HEK293 (cell line): Measurements from ENCODE around the gene VEGFA.

Experiments used
- RBAK ChIP-seq: fragments of 450-650 bp; formaldehyde crosslinking; IDR thresholded peaks from 2 replicates; pipeline ENCODE4 v1.5.1; 2016; ENCODE audit warnings: missing biosample characterization, missing genetic modification characterization
- ZBTB20 ChIP-seq: fragments of 450-650 bp; formaldehyde crosslinking; IDR thresholded peaks from 2 replicates; pipeline ENCODE4 v1.5.1; 2016; ENCODE audit warnings: missing biosample characterization, missing genetic modification characterization
- ZNF112 ChIP-seq: fragments of 450-650 bp; formaldehyde crosslinking; IDR thresholded peaks from 2 replicates; pipeline ENCODE4 v1.5.0; 2017; ENCODE audit warnings: missing biosample characterization, missing genetic modification characterization
- ZNF132 ChIP-seq: fragments of 450-650 bp; formaldehyde crosslinking; IDR thresholded peaks from 2 replicates; pipeline ENCODE4 v1.5.1; 2017; ENCODE audit warnings: missing biosample characterization, missing genetic modification characterization, borderline replicate concordance
- ZNF366 ChIP-seq: fragments of 450-650 bp; formaldehyde crosslinking; conservative IDR thresholded peaks from 2 replicates; pipeline ENCODE4 v1.5.1; 2016; ENCODE audit warnings: missing biosample characterization, missing genetic modification characterization
- ZNF510 ChIP-seq: fragments of 450-650 bp; formaldehyde crosslinking; IDR thresholded peaks from 2 replicates; pipeline ENCODE4 v1.5.1; 2018; ENCODE audit warnings: mild to moderate bottlenecking, missing genetic modification characterization, missing biosample characterization; ENCODE audit not compliant: insufficient replicate concordance
- ZNF514 ChIP-seq: fragments of 450-650 bp; formaldehyde crosslinking; IDR thresholded peaks from 2 replicates; pipeline ENCODE4 v1.5.1; 2016; ENCODE audit warnings: missing biosample characterization, missing genetic modification characterization
- ZNF571 ChIP-seq: fragments of 450-650 bp; formaldehyde crosslinking; IDR thresholded peaks from 2 replicates; pipeline ENCODE4 v1.5.0; 2017; ENCODE audit warnings: missing biosample characterization, missing genetic modification characterization
- ZSCAN16 ChIP-seq: fragments of 450-650 bp; formaldehyde crosslinking; IDR thresholded peaks from 2 replicates; pipeline ENCODE4 v1.5.1; 2016; ENCODE audit warnings: missing biosample characterization, missing genetic modification characterization
- ZXDB ChIP-seq: fragments of 450-650 bp; formaldehyde crosslinking; IDR thresholded peaks from 2 replicates; pipeline ENCODE4 v1.5.1; 2016; ENCODE audit warnings: missing biosample characterization, missing genetic modification characterization
- TF ChIP-seq, protein P1 (sequence below): fragments of 450-650 bp; formaldehyde crosslinking; IDR thresholded peaks from 2 replicates; pipeline ENCODE4 v1.5.0; 2017; ENCODE audit warnings: missing biosample characterization, missing genetic modification characterization, borderline replicate concordance
- TF ChIP-seq, protein P2 (sequence below): fragments of 450-650 bp; formaldehyde crosslinking; IDR thresholded peaks from 2 replicates; pipeline ENCODE4 v1.5.1; 2017; ENCODE audit warnings: missing biosample characterization, missing genetic modification characterization
- TF ChIP-seq, protein P3 (sequence below): fragments of 450-650 bp; formaldehyde crosslinking; IDR thresholded peaks from 2 replicates; pipeline ENCODE4 v1.5.1; 2017; ENCODE audit warnings: missing biosample characterization, missing genetic modification characterization
- TF ChIP-seq, protein P4 (sequence below): fragments of 450-650 bp; formaldehyde crosslinking; IDR thresholded peaks from 2 replicates; pipeline ENCODE4 v1.5.1; 2016; ENCODE audit warnings: missing biosample characterization, missing genetic modification characterization, borderline replicate concordance
- TF ChIP-seq, protein P5 (sequence below): fragments of 450-650 bp; formaldehyde crosslinking; IDR thresholded peaks from 2 replicates; pipeline ENCODE4 v1.5.1; 2016; ENCODE audit warnings: missing biosample characterization, missing genetic modification characterization
- TF ChIP-seq, protein P6 (sequence below): fragments of 450-650 bp; formaldehyde crosslinking; IDR thresholded peaks from 2 replicates; pipeline ENCODE4 v1.5.1; 2016; ENCODE audit warnings: missing biosample characterization, missing genetic modification characterization
- TF ChIP-seq, protein P7 (sequence below): fragments of 450-650 bp; formaldehyde crosslinking; optimal IDR thresholded peaks from 2 replicates; pipeline ENCODE3; 2016; ENCODE audit warnings: missing biosample characterization, mild to moderate bottlenecking, missing genetic modification characterization
- TF ChIP-seq, protein P8 (sequence below): fragments of 450-650 bp; formaldehyde crosslinking; IDR thresholded peaks from 2 replicates; pipeline ENCODE4 v1.5.1; 2016; ENCODE audit warnings: missing biosample characterization, missing genetic modification characterization

The VEGFA gene

DNA sequence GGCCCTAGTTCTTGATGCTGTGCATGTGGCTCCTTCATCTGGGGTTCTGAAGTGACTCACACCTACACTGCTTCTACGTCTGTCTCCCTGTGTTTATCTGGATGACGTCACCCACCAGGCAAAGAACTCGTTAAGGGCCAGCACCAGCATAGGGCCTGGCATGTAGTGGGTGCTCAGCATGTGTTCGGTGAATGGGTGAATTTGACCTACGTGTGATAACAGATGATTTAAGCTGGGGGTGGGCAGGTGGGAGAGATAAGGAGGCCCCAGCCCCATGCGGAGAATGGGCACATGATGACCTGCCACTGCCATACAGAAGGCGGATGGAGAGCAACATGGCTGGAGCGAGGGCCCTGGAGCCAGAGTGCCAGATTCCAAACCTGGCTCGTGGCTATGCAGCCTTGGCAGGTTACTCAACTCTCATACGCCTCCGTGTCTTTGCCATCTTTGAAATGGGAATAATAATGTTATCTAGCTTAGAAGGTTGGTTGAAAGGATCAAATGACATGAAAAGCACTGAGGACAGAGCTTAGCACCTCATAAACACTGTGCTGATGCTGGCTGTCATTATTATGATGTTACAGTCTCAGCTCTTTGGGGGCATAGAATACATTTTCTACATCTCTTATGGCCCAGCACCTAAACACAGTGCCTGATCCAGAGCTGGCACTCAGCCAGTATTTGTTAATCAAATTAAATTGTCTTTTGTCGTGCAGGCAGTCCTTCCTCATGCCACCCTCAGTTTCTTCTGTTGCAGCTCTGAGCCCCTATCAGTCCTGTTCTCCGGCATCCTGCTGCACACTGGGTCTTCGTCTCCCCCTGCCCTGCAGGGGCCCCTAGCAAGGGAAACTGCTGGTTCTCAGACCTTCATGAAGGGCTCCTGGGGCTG lies 39.6 kb downstream of the VEGFA start (continued):
- TF ChIP-seq, protein P1, sequence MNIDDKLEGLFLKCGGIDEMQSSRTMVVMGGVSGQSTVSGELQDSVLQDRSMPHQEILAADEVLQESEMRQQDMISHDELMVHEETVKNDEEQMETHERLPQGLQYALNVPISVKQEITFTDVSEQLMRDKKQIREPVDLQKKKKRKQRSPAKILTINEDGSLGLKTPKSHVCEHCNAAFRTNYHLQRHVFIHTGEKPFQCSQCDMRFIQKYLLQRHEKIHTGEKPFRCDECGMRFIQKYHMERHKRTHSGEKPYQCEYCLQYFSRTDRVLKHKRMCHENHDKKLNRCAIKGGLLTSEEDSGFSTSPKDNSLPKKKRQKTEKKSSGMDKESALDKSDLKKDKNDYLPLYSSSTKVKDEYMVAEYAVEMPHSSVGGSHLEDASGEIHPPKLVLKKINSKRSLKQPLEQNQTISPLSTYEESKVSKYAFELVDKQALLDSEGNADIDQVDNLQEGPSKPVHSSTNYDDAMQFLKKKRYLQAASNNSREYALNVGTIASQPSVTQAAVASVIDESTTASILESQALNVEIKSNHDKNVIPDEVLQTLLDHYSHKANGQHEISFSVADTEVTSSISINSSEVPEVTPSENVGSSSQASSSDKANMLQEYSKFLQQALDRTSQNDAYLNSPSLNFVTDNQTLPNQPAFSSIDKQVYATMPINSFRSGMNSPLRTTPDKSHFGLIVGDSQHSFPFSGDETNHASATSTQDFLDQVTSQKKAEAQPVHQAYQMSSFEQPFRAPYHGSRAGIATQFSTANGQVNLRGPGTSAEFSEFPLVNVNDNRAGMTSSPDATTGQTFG (tag by site-specific recombination), result 0 out of 2 replicates have a peak, but pooled peaks have one; percentile 57
- TF ChIP-seq ZNF510 (tag by site-specific recombination), result no peak
- TF ChIP-seq, protein P2, sequence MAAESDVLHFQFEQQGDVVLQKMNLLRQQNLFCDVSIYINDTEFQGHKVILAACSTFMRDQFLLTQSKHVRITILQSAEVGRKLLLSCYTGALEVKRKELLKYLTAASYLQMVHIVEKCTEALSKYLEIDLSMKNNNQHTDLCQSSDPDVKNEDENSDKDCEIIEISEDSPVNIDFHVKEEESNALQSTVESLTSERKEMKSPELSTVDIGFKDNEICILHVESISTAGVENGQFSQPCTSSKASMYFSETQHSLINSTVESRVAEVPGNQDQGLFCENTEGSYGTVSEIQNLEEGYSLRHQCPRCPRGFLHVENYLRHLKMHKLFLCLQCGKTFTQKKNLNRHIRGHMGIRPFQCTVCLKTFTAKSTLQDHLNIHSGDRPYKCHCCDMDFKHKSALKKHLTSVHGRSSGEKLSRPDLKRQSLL (tag by site-specific recombination), result peak; percentile 64; the same call in 1 of the 2 replicates
- TF ChIP-seq ZNF571 (tag by site-specific recombination), result no peak
- TF ChIP-seq, protein P3, sequence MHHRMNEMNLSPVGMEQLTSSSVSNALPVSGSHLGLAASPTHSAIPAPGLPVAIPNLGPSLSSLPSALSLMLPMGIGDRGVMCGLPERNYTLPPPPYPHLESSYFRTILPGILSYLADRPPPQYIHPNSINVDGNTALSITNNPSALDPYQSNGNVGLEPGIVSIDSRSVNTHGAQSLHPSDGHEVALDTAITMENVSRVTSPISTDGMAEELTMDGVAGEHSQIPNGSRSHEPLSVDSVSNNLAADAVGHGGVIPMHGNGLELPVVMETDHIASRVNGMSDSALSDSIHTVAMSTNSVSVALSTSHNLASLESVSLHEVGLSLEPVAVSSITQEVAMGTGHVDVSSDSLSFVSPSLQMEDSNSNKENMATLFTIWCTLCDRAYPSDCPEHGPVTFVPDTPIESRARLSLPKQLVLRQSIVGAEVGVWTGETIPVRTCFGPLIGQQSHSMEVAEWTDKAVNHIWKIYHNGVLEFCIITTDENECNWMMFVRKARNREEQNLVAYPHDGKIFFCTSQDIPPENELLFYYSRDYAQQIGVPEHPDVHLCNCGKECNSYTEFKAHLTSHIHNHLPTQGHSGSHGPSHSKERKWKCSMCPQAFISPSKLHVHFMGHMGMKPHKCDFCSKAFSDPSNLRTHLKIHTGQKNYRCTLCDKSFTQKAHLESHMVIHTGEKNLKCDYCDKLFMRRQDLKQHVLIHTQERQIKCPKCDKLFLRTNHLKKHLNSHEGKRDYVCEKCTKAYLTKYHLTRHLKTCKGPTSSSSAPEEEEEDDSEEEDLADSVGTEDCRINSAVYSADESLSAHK (tag by site-specific recombination), result peak; percentile 65
- TF ChIP-seq RBAK (tag by site-specific recombination), result peak; percentile 34; the same call in 1 of the 2 replicates
- TF ChIP-seq, protein P4, sequence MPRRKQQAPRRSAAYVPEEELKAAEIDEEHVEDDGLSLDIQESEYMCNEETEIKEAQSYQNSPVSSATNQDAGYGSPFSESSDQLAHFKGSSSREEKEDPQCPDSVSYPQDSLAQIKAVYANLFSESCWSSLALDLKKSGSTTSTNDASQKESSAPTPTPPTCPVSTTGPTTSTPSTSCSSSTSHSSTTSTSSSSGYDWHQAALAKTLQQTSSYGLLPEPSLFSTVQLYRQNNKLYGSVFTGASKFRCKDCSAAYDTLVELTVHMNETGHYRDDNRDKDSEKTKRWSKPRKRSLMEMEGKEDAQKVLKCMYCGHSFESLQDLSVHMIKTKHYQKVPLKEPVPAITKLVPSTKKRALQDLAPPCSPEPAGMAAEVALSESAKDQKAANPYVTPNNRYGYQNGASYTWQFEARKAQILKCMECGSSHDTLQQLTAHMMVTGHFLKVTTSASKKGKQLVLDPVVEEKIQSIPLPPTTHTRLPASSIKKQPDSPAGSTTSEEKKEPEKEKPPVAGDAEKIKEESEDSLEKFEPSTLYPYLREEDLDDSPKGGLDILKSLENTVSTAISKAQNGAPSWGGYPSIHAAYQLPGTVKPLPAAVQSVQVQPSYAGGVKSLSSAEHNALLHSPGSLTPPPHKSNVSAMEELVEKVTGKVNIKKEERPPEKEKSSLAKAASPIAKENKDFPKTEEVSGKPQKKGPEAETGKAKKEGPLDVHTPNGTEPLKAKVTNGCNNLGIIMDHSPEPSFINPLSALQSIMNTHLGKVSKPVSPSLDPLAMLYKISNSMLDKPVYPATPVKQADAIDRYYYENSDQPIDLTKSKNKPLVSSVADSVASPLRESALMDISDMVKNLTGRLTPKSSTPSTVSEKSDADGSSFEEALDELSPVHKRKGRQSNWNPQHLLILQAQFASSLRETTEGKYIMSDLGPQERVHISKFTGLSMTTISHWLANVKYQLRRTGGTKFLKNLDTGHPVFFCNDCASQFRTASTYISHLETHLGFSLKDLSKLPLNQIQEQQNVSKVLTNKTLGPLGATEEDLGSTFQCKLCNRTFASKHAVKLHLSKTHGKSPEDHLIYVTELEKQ, result peak; percentile 52; the same call in 1 of the 2 replicates
- peak; percentile 80 for TF ChIP-seq ZBTB20 (tag by site-specific recombination)
- TF ChIP-seq, protein P5, sequence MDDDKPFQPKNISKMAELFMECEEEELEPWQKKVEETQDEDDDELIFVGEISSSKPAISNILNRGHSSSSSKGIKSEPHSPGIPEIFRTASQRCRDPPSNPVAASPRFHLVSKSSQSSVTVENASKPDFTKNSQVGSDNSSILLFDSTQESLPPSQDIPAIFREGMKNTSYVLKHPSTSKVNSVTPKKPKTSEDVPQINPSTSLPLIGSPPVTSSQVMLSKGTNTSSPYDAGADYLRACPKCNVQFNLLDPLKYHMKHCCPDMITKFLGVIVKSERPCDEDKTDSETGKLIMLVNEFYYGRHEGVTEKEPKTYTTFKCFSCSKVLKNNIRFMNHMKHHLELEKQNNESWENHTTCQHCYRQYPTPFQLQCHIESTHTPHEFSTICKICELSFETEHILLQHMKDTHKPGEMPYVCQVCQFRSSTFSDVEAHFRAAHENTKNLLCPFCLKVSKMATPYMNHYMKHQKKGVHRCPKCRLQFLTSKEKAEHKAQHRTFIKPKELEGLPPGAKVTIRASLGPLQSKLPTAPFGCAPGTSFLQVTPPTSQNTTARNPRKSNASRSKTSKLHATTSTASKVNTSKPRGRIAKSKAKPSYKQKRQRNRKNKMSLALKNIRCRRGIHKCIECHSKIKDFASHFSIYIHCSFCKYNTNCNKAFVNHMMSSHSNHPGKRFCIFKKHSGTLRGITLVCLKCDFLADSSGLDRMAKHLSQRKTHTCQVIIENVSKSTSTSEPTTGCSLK, result no peak
- TF ChIP-seq ZNF132 (tag by site-specific recombination), result peak; percentile 29; the same call in 1 of the 2 replicates
- TF ChIP-seq ZNF112 (tag by site-specific recombination), result no peak
- peak; percentile 65 for TF ChIP-seq ZNF366
- TF ChIP-seq, protein P6, sequence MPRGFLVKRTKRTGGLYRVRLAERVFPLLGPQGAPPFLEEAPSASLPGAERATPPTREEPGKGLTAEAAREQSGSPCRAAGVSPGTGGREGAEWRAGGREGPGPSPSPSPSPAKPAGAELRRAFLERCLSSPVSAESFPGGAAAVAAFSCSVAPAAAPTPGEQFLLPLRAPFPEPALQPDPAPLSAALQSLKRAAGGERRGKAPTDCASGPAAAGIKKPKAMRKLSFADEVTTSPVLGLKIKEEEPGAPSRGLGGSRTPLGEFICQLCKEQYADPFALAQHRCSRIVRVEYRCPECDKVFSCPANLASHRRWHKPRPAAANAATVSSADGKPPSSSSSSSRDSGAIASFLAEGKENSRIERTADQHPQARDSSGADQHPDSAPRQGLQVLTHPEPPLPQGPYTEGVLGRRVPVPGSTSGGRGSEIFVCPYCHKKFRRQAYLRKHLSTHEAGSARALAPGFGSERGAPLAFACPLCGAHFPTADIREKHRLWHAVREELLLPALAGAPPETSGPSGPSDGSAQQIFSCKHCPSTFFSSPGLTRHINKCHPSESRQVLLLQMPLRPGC (tag by site-specific recombination), result peak; percentile 82
- TF ChIP-seq ZNF514 (tag by site-specific recombination), result no peak
- TF ChIP-seq, protein P7, sequence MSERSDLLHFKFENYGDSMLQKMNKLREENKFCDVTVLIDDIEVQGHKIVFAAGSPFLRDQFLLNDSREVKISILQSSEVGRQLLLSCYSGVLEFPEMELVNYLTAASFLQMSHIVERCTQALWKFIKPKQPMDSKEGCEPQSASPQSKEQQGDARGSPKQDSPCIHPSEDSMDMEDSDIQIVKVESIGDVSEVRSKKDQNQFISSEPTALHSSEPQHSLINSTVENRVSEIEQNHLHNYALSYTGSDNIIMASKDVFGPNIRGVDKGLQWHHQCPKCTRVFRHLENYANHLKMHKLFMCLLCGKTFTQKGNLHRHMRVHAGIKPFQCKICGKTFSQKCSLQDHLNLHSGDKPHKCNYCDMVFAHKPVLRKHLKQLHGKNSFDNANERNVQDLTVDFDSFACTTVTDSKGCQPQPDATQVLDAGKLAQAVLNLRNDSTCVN, result no peak
- TF ChIP-seq, protein P8, sequence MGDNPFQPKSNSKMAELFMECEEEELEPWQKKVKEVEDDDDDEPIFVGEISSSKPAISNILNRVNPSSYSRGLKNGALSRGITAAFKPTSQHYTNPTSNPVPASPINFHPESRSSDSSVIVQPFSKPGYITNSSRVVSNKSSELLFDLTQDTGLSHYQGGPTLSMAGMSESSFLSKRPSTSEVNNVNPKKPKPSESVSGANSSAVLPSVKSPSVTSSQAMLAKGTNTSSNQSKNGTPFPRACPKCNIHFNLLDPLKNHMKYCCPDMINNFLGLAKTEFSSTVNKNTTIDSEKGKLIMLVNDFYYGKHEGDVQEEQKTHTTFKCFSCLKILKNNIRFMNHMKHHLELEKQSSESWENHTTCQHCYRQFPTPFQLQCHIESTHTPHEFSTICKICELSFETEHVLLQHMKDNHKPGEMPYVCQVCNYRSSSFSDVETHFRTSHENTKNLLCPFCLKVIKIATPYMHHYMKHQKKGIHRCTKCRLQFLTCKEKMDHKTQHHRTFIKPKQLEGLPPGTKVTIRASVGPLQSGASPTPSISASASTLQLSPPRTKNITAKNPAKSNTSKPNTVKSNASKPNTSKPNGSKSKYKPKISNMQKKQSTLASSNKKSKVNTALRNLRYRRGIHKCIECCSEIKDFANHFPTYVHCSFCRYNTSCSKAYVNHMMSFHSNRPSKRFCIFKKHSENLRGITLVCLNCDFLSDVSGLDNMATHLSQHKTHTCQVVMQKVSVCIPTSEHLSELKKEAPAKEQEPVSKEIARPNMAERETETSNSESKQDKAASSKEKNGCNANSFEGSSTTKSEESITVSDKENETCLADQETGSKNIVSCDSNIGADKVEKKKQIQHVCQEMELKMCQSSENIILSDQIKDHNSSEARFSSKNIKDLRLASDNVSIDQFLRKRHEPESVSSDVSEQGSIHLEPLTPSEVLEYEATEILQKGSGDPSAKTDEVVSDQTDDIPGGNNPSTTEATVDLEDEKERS, result no peak; the same call in 1 of the 2 replicates
- peak; percentile 79 for TF ChIP-seq ZXDB (tag by site-specific recombination)
- TF ChIP-seq ZSCAN16 (tag by site-specific recombination), result no peak
